GM21515 (cell line): ENCODE results near the gene TMEM150A.
"Not testable (repeated sequence)": the region's sequence is repeated elsewhere in the genome, so short reads cannot be mapped to it uniquely, and the experiment has no call there.

Experiments
- ATAC-seq: cut with Tn5 transposase; IDR thresholded peaks from one replicate; pipeline ENCODE4 v1.9.1; 2021; ENCODE audit not compliant: unreplicated experiment

TMEM150A gene, protein sequence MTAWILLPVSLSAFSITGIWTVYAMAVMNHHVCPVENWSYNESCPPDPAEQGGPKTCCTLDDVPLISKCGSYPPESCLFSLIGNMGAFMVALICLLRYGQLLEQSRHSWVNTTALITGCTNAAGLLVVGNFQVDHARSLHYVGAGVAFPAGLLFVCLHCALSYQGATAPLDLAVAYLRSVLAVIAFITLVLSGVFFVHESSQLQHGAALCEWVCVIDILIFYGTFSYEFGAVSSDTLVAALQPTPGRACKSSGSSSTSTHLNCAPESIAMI

DNA sequence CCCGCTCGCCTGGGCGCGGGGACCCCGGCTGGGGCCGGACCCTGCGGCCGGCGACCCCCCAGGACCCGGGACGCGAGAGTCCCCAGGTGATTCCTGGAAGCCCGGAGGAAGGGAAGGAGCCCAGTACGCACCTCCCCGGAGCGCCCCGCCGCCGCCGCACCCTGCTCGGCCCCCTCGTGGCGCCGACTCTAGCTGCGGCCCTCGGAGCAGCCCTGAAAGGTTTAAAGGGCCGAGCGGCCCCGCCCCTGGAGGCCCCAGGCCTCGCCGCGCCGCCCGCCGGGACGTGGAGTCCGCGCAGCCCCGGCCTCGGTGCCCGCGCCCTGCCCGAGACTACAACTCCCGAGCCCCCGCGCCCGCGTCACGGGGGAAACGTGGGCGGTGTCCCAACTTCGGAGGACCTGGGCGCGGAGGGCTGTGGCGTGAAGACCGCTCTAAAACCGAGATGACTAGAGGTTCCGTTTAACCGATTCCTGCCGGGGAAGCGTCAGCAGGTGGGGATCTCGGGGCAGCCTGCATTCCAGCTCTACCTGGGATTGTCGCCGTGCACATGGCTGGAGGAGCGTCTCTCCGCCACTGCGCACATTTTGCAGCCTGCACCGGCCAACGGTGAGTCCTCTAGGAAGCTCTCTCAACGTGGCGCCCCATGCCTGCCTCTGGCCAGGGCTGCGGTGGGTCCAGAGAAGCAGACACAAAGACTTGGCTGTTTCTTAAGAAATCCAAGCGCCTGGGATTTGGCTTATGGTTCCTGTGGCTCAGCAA, at the start of gene TMEM150A:
TSS of gene TMEM150A (minus strand) at position 223 of the 759 bp plus-strand sequence. CDS start 750 bp downstream, outside the sequence.
- peak; percentile 88 for ATAC-seq

DNA sequence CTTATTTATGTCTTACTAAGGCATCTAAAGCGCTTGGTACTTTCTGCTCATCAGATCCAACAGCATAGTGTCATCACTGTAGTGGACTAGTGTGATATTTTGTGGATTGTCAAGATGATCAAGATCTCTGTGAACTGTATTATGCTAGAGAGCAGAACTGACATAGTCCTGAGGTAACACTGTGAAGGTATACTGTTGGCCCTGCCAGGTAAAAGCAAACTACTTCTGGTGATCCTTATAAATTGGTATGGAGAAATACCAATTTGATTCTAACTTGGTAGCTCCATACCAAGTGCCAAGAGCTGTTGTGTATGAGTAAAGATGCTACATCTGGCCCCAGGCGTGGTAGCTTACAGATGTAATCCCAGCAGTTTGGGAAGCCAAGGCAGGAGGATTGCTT, 49.6 kb upstream of the TMEM150A start:
- ATAC-seq: no peak

DNA sequence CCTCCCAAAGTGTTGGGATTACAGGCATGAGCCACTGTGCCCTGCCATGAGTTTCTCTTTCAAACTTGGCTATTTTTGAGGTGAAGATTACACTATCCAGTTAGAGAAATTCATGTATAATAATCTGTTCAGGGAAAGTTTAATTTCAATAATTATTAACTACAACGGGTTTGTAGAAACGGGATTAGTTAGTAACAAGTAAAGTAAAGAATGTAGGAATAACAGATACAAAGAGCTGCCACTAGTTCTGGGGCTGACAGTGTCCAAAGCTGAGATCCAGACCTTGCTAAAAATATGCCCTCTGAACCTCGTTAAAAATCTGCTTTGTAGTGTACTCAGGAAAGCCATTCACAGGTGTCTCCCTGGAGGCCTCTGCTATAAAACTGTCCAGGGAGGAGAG, 48.6 kb upstream of the TMEM150A start:
- ATAC-seq: no peak

DNA sequence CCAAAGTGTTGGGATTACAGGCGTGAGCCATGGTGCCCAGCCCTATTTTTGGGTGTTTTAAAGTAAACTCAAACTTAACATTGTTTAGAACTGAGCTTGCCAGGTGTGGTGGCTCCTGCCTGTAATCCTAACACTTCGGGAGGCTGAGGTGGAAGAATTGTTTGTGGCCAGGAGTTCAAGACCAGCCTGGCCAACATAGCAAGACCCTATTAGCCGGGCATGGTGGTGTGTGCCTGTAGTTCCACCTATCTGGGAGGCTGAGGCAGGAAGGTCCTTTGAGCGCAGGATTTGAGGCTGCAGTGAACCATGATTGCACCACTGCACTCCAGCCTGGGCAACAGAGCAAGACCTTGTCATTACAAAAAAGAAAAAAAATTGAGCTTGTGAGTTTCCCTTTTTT, 48.0 kb upstream of the TMEM150A start:
- no peak for ATAC-seq

DNA sequence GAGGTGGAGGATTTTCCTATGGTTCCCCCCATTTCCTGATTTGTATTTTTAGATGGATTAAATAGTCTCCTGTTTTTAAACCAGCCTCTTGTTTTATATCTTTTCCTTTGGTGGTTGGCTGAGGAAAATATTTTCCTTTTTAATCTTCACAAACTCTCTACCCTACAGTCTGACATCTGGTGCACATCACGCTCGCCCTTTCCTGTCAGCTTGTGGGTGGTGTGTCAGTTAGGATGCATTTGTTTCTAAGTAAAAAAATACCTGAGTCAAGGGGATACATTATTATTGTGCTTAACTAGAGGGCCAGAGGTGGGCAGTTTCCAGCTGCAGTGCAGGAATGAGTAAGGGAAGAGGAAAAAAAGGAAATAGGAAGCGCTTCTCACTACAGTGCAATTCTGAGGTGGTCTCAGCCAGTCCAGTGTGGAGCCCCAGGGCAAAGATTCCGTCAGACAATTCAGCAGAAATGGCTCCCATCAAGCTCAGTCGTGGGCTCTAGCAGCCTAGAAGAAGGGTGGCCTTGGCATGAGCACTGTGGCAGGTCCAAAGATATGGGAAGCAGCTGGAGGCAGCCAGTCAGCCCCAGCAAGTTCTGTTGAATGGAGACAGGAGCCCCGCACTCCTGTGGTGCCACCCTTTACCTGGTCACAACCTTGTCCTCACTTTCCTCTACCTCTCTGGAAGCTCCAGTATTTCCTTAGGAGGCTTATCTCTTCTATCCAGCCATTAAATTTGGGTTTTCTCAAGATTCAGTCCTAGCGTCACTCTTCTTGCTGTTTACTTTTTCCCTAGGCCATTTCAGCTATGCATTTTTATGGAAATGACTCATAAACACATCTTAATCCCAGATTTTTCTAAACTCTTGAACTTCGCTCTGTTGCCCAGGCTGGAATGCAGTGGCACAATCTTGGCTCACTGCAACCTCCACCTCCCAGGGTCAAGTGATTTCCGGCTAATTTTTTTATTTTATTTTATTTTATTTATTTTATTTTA, 47.0 kb upstream of the TMEM150A start:
- ATAC-seq: no peak

DNA sequence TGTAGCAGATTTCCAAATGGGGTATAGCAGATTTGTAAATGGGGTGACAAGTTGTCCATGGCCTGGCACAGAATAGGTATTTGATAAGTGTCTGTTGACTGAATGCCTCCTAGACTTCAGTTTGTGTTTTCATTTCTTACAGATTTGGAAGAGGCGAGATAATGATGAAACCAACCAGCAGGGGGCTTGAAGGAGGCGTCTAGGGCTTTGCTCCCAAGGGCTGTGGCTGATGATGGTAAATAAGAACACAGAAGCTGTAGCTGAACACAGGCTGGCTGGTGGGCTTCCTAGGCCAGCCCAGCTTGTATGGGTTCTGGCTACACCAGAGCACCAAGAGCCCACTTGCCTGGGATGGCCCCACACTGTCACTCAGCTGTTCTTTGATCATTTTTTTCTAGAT, 46.1 kb upstream of the TMEM150A start:
- no peak for ATAC-seq

DNA sequence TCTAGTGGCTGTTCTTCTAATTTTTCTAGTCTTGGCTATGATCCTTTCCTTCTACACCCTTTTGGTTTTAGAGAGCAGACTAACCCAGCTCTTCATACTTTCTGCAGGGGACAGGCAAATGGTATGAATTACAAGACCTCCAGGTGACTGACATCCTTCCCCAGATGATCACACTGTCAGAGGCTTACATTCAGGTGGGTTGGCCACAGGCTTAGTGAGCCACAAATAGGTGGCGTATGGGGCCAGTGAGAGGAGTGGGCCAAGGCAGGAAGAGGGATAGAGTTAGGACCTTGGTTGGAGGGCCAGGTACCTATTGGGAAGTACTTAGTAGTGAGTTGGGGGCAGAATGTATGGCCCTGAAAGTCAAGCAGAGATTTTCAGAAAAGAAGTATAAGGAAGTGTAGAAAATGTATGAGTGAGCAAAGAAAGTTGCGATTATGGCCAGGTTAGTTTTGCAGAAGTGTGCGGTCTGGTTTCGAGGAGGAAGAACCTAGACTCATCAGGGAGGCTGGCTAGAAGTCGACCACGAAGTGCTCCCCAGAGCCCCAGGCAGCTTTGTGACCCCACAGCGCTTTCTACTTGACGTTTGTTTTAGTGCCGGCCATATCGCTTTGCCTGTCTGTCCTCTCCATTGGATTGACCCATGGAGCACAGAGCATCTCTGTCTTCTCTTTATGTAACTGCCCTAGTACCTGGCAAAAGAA, 45.5 kb upstream of the TMEM150A start:
- ATAC-seq: no peak

DNA sequence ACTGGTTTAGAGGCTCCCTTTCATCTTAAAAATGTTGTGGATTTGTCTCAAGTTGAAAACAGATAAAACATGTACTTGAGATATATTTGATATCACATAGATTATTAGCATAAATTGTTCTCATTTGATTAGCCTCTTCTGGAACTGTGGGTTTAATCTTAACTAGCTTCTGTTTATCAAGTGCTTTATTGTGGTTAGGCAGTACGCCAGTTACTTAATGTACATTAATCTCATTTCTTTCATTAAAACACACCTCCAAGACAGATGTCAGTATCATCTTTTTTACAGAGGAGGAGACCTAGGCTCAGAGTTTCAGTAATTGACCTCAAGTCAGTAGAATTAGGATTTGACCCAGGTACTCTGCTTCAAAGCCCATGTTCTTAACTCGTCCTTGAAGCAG, 43.7 kb upstream of the TMEM150A start:
- ATAC-seq: no peak

DNA sequence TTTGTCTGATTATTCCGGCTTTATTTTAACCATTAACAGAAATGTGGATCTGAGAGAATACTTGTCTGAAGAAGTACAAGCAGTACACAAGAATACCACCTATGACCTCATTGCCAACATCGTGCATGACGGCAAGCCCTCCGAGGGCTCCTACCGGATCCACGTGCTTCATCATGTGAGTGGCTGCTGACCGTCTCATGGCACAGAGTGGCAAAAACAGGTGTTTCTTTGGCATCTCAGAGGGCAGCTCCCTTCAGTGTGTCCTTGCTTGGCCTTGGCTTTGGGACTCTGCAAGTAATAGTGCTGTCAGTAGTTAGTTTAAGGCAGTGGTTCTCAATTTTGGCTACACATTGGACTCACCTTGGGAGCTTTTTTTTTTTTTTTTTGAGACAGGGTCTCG, 42.4 kb upstream of the TMEM150A start:
- no peak for ATAC-seq

DNA sequence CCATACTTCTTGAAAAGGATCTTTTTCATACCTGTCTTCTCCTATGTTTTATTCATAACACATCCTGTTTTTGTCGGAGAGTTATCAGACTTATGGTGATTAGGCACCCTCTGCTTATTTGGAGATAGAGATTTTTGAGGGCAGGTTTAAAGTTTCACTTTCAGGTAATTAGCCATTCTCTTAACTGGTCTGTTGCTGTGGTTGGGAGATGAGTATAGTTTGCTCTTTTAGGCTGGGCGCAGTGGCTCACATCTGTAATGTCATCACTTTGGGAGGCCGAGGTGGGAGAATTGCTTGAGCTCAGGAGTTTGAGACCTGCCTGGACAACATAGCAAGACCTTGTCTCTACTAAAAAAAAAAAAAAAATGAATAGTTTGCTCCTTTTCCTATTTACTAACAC, 40.2 kb upstream of the TMEM150A start:
- ATAC-seq: no peak

DNA sequence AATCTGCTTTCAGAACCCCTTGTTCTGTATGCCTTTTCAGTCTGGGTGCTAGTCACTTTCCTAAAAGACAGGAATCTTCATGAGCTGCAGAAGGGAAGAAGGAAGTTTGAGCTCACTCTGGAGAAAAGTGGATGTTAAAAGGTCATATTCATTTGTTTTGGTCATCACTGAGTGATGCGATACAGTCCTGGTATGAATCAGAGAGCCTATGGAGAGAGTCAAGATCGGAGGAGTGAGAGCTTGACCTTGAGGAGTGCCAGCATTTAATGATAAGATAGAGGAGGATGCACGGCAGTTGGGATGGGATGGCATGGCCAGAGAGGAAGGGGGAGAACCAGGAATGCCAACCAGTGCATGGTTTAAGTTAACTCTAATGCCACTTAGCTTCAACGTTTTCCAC, 33.1 kb upstream of the TMEM150A start:
- ATAC-seq: no peak

DNA sequence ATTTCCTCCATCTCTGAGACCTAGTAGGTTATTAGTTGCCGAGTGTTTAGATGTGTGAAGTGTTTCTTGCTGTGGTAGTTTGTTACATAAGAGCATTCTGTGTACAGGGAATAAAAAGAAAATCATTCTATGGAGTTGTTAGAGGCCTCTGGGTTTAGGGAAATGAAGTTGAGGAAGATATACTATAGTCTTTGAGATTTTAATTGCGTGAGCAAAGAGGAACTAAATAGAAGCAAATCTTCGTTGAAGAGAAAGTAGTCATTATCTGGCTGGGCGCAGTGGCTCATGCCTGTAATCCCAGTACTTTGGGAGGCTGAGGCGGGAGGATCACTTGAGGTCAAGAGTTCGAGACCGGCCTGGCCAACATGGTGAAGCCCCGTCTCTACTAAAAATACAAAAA, 32.5 kb upstream of the TMEM150A start:
- ATAC-seq: no peak

DNA sequence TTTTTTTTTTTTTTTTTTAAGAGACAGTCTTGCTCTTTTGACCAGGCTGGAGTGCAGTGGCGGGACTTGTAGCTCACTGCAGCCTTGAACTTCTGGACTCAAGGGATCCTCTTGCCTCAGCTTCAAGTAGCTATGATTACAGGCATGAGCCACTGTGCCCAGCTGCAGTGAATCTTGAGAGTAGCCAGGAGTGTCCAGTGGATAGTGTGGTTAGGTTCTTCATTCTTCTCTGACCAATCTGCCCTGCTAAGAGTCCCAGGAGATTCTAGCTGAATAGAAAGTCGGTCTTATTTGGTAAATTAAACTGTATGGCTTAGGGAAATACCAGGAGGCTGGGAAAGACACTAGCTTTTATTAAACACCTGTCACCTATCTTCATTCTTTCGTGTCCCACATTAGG, 28.8 kb upstream of the TMEM150A start:
- ATAC-seq: no peak

DNA sequence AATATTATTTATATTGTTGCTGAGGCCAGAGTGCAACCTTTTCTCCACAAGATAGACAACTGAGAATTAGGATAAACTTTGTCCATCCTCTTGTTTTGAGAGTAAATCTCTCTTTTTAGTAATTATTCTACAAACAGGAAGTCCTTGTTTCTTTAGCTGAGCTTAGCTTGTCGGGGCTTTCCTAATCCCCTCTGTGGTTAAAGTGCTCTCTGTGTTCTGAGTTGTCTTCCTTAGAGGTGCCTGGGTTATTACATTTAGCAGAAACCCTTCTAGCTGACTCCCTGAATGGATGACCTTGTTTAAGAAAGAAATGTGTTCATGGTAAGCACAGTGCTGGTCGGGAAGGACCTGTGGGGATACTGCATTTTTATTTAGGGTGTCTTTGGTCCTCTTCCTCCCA, 26.2 kb upstream of the TMEM150A start:
- ATAC-seq: no peak

DNA sequence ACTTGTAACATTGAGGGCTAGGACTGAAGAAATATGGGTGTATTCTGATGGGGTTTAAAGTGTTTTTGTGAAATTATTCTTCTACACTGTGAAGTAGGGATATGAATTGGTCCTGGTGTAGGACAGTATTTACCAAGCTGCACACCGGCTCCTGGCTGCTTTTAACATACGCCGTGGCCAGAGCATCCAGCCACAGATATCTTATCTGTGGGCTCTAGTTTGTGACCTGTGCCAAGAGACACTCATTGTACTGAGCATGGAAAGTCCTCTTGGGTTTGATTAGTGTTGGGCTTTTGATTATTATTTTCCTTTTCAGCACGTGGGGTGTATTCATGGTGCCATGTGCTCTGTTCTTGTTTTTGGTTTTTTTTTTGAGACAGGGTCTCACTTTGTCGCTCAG, 21.5 kb upstream of the TMEM150A start:
- no peak for ATAC-seq

DNA sequence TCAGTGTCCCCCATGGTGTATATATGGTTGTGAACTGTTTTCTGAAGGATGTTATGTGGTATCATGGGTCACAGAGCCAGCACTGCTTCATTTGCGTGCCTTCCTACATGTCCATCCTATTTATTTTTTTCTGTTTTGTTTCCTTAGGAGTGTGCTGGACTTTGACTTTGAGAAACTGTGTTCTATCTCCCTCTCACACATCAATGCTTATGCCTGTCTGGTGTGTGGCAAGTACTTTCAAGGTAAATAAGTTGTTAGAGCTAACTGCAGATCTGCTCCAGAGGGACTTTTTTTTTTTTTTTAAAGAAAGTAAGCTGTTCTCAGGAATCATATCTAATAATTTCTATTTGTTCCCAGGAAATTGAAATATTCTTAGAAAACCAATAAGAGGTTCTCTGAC, 18.8 kb upstream of the TMEM150A start:
- no peak for ATAC-seq

DNA sequence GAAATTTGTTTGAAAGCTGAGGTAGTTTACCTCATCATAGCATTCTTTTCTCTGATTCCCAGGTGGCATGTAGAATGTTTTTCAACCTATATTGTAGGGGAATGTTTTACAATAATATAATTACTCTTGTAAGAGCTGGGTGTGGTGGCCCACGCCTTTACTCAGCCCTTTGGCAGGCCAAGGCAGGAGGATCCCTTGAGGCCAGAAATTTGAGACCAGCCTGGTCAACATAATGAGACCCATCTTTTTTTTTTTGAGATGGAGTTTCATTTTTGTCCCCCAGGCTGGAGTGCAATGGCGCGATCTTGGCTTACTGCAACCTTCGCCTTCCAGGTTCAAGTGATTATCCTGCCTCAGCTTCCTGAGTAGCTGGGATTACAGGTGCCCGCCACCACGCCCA, 17.1 kb upstream of the TMEM150A start:
- ATAC-seq: no peak

DNA sequence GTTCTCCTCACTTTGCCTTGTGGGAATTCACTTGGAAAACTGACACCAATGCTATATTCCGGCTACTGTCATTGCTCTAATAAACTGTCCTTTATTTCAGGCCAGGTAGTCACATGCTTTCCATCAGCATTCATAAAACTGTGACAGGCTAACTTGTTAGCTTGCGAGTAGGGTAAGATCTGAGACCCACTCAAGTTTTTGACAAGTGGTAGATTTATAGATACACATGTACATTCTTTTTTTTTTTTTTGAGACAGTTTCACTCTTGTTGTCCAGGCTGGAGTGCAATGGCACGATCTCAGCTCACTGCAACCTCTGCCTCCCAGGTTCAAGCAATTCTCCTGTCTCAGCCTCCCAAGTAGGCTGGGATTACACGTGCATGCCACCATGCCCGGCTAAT, 15.2 kb upstream of the TMEM150A start:
- not testable (repeated sequence) for ATAC-seq

DNA sequence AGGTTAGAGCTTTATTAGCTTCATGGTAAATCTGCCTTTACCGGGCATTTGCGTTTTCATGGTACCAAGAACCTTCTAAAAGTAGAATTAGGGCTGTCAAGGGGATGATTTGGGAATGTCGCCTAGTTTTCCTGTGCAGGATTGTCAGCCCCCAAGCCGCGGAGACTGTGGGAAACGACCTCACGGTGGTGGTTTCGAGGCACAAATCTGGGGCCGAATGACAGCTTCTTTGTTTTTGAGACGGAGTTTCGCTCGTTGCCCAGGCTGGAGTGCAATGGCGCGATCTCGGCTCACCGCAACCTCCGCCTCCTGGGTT, 12.9 kb upstream of the TMEM150A start:
- no peak for ATAC-seq

DNA sequence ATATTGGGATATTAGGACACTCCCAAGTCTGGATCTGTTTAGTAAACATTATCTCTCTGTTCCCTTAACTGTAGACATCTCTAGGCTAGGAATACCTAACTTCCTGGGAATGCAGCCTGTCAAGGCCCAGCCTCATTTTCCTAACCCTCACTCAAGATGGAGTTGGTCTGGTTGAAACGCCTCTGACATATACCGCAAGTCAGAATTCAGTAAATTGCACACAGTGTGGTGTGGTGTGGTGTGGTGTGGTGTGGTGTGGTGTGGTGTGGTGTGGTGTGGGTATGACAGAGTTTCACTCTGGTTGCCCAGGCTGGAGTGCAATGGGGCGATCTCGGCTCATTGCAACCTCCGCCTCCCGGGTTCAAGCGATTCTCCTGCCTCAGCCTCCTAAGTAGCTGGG, 12.3 kb upstream of the TMEM150A start:
- ATAC-seq: not testable (repeated sequence)
